GM12864 (cell line): ENCODE results near the gene RNGTT.

Source experiments
- DNase-seq: peaks from one replicate; pipeline ENCODE4 v3.0.0-alpha.2; 2011; ENCODE audit warnings: low read depth
- H3K4me3 ChIP-seq: 2 replicates; pipeline ENCODE4 v1.5.1; 2011; ENCODE audit warnings: mild to moderate bottlenecking, low read depth, low read length, control low read depth
- TF ChIP-seq, protein P1 (sequence below): IDR thresholded peaks from 2 replicates; pipeline ENCODE4 v1.5.1; 2011; ENCODE audit warnings: low read depth, mild to moderate bottlenecking, moderate library complexity, low read length, control low read depth, inconsistent platforms; ENCODE audit errors: missing control alignments

RNGTT gene

GRCh38 chr6:89007209-89008000 lies 44.0 kb upstream of the RNGTT start:
- DNase-seq = no peak

GRCh38 chr6:89002523-89002922 lies 39.1 kb upstream of the RNGTT start:
- H3K4me3 ChIP-seq = no peak overlapping the region
- no peak for DNase-seq
- TF ChIP-seq, protein P1, sequence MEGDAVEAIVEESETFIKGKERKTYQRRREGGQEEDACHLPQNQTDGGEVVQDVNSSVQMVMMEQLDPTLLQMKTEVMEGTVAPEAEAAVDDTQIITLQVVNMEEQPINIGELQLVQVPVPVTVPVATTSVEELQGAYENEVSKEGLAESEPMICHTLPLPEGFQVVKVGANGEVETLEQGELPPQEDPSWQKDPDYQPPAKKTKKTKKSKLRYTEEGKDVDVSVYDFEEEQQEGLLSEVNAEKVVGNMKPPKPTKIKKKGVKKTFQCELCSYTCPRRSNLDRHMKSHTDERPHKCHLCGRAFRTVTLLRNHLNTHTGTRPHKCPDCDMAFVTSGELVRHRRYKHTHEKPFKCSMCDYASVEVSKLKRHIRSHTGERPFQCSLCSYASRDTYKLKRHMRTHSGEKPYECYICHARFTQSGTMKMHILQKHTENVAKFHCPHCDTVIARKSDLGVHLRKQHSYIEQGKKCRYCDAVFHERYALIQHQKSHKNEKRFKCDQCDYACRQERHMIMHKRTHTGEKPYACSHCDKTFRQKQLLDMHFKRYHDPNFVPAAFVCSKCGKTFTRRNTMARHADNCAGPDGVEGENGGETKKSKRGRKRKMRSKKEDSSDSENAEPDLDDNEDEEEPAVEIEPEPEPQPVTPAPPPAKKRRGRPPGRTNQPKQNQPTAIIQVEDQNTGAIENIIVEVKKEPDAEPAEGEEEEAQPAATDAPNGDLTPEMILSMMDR = no peak

More at GRCh38 chr6:89007209-89008000, 44.0 kb upstream of the RNGTT start:
- H3K4me3 ChIP-seq = no peak overlapping the region
- TF ChIP-seq, protein P1 = no peak

DNA sequence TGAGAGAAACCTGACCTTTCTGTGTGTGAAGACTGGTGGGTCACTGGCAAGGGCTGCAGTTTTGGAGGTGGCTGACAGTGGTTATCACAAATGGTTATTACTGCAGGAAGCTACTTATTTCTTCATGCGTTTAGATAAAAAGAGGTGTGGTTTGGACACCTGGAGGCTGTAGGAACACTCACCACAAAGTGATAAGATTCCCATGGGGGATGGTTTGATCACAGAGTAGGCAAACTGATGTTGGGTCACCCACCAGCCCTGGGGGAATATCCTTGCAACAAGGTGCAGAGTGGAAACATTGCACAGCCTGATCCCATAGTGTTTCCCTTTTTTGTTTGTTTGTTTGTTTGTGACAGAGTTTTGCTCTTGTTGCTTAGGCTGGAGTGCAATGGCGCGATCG lies 33.9 kb upstream of the RNGTT start:
- no peak overlapping the region for H3K4me3 ChIP-seq
- TF ChIP-seq, protein P1 = no peak
- no peak for DNase-seq

GRCh38 chr6:88992741-88993552 lies 29.5 kb upstream of the RNGTT start:
- TF ChIP-seq, protein P1 = no peak
- DNase-seq = no peak
- no peak overlapping the region for H3K4me3 ChIP-seq

GRCh38 chr6:88989215-88989614 lies 25.8 kb upstream of the RNGTT start:
- H3K4me3 ChIP-seq = no peak overlapping the region
- TF ChIP-seq, protein P1 = no peak
- no peak for DNase-seq

DNA sequence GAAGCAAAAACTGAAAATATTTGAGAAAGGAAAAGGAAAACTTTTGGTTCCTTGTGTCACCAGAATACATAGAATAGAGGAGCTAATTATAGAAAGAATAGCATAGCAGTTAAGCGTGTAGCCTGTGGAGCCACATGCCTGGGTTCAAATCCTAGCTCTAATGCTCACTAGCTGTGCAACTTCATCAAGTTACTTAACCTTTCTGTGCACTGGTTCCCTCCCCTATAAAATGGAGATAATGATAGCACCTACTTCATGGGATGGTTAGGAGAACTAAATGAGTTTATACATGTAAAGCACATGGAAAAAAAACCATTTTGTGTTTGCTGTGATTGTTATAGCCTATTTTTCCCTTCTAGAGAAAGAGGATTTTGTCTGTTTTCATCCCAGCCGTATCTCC lies 24.5 kb upstream of the RNGTT start:
- H3K4me3 ChIP-seq = no peak overlapping the region
- TF ChIP-seq, protein P1 = no peak
- DNase-seq = no peak

DNA sequence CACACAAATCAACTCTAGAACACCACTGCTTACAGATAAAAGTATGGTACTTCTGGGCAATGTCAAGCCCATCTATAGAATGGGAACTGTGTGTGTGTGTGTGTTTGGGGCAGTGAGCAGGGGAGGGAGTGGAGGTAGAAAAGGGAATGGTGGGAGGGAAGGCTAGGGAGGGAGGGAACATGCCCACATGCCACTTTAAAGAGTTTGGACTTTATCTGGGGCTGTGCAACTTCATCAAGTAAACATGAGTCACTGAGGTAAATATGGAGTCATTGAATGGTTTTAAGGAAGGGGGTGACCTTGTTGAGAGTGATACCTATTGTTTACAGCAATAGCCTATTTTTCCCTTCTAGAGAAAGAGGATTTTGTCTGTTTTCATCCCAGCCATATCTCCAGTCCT lies 22.5 kb upstream of the RNGTT start:
- H3K4me3 ChIP-seq = no peak overlapping the region
- TF ChIP-seq, protein P1 = no peak
- no peak for DNase-seq
